K562 (cell line): Measurements from ENCODE around the gene PRKAR1A. TPM values are rescaled to one million over a fixed set of nuclear protein-coding genes. Genes with fewer than 3 reads are reported as not detected.

Source experiments
- ATAC-seq: fragments of 200-7000 bp; cut with Tn5 transposase; 3 replicates; pipeline ENCODE4 v1.9.1; 2020; ENCODE audit warnings: moderate library complexity
- BruUV-seq: library from RNA; stranded (reverse); fragments of 400-500 nt; replicated peaks from 2 replicates; lab custom pipeline; 2021; lab: Mats Ljungman, UMichigan
- CTCF ChIA-PET: fragments of 300-600 bp; formaldehyde crosslinking; extraction: SDS; loops from one replicate; lab custom pipeline; 2021; ENCODE audit warnings: low intra/inter-chr PET ratio; lab: Yijun Ruan, JAX
- POLR2A ChIA-PET: fragments of 300-600, 350-650 bp; sonication (Branson Sonifier 250); formaldehyde crosslinking; extraction: SDS; loops from one replicate; lab custom pipeline; 2021; ENCODE audit warnings: antibody characterized with exemption, inconsistent platforms; lab: Yijun Ruan, JAX
- DNase-seq, 4 experiments: peaks; one replicate each; pipeline versions ENCODE4 v3.0.0 to v3.0.0-alpha.2; 2011 to 2018; ENCODE audit warnings: low spot score in 3 of 4, mixed read lengths in 3 of 4; ENCODE audit errors: extremely low read depth in 1 of 4
- FAIRE-seq: peaks from 2 replicates; lab custom pipeline; 2011; peaks lifted over from hg19 to GRCh38; lab: Jason Lieb, UNC
- H2AFZ ChIP-seq: 2 replicates; pipeline ENCODE4 v1.6.0; 2011; ENCODE audit warnings: low read depth, low read length, control low read depth, inconsistent platforms
- H3K27ac ChIP-seq: fragments of 200-600 bp; 3 replicates; pipeline ENCODE4 v1.8.0; 2011; ENCODE audit warnings: low read depth, mild to moderate bottlenecking, control low read depth, inconsistent platforms, low read length, moderate library complexity, mixed read lengths; ENCODE audit errors: extremely low read depth
- H3K27me3 ChIP-seq, 2 experiments: fragments of 300-600 bp in 1 of 2; 2 replicates in 1 of 2; 3 replicates in 1 of 2; pipeline versions ENCODE4 v1.6.0 to v1.8.0; 2011; ENCODE audit warnings: inconsistent platforms in 2 of 2, low read length in 2 of 2, mild to moderate bottlenecking in 1 of 2, mixed read lengths in 1 of 2, moderate library complexity in 1 of 2; ENCODE audit not compliant: control insufficient read depth in 2 of 2, insufficient read depth in 2 of 2
- H3K36me3 ChIP-seq: fragments of 300-600 bp; 3 replicates; pipeline ENCODE4 v1.8.0; 2011; ENCODE audit warnings: mild to moderate bottlenecking, low read length, inconsistent platforms; ENCODE audit not compliant: control insufficient read depth, insufficient read depth
- H3K4me1 ChIP-seq, 2 experiments: fragments of 200-600 bp in 1 of 2; replicated peaks in 1 of 2; 2 replicates in 1 of 2; 3 replicates in 1 of 2; pipeline versions ENCODE4 v1.5.1 to v1.8.0; 2011; ENCODE audit warnings: inconsistent platforms in 2 of 2, low read length in 2 of 2, mild to moderate bottlenecking in 1 of 2, mixed read lengths in 1 of 2, moderate library complexity in 1 of 2; ENCODE audit not compliant: control insufficient read depth in 2 of 2, insufficient read depth in 2 of 2
- H3K4me2 ChIP-seq: 2 replicates; pipeline ENCODE4 v1.6.1; 2011; ENCODE audit warnings: low read length, control low read depth, inconsistent platforms, mixed read lengths; ENCODE audit not compliant: insufficient read depth
- H3K4me3 ChIP-seq: fragments of 200-600 bp; sonication (generic), shearing (Covaris generic); 2 replicates; pipeline ENCODE4 v1.5.1; 2016; ENCODE audit warnings: control low read depth, inconsistent platforms
- H3K79me2 ChIP-seq: fragments of 200-600 bp; 3 replicates; pipeline ENCODE4 v1.8.0; 2011; ENCODE audit warnings: low read length, inconsistent platforms; ENCODE audit not compliant: control insufficient read depth, insufficient read depth
- H3K9ac ChIP-seq, 2 experiments: 2 replicates each; pipeline versions ENCODE4 v1.6.0 to v1.6.1; 2011; ENCODE audit warnings: low read depth in 2 of 2, low read length in 2 of 2, control low read depth in 1 of 2, inconsistent platforms in 1 of 2, mild to moderate bottlenecking in 1 of 2, mixed read lengths in 1 of 2; ENCODE audit not compliant: insufficient read depth in 1 of 2
- H3K9me1 ChIP-seq: one replicate; pipeline ENCODE4 v1.6.0; 2011; ENCODE audit warnings: inconsistent platforms, mild to moderate bottlenecking, low read length, moderate library complexity; ENCODE audit not compliant: control insufficient read depth, insufficient read depth
- H3K9me3 ChIP-seq: replicated peaks from 2 replicates; pipeline ENCODE4 v1.5.1; 2011; ENCODE audit warnings: low read depth, low read length, inconsistent platforms; ENCODE audit not compliant: control insufficient read depth, insufficient read depth
- H4K20me1 ChIP-seq: replicated peaks from 2 replicates; pipeline ENCODE4 v1.6.1; 2011; ENCODE audit warnings: low read length, inconsistent platforms, mixed read lengths; ENCODE audit not compliant: control insufficient read depth, insufficient read depth
- ELK1 ChIP-seq: sonication (generic); formaldehyde crosslinking; IDR thresholded peaks from 2 replicates; pipeline ENCODE4 v1.8.1; 2022; ENCODE audit warnings: missing genetic modification reagents
- GABPB2 ChIP-seq: fragments of 250-450 bp; sonication (Bioruptor Pico); conservative IDR thresholded peaks from 2 replicates; pipeline ENCODE4 v1.5.1; 2021; ENCODE audit warnings: mild to moderate bottlenecking
- KDM2B ChIP-seq: fragments of 250-450 bp; sonication (Bioruptor Pico); IDR thresholded peaks from 2 replicates; pipeline ENCODE4 v1.8.0; 2021; ENCODE audit warnings: mild to moderate bottlenecking, moderate library complexity
- NFE2L1 ChIP-seq: fragments of 450-650 bp; IDR thresholded peaks from 2 replicates; pipeline ENCODE4 v1.6.1; 2016; ENCODE audit warnings: missing genetic modification characterization, low read depth, mild to moderate bottlenecking, missing compliant biosample characterization, moderate library complexity, borderline replicate concordance
- POLR2AphosphoS2 ChIP-seq: IDR thresholded peaks from 2 replicates; pipeline ENCODE4 v1.6.1; 2012; ENCODE audit warnings: low read length, improper control_type of control experiment
- SAP30 ChIP-seq: fragments of 200-600 bp; sonication (generic); IDR thresholded peaks from 2 replicates; pipeline ENCODE4 v1.6.1; 2012; ENCODE audit warnings: borderline replicate concordance, low read depth, mild to moderate bottlenecking, moderate library complexity, low read length, control low read depth, inconsistent platforms; ENCODE audit not compliant: insufficient read depth, poor library complexity, severe bottlenecking
- SNAPC5 ChIP-seq: fragments of 250-450 bp; sonication (Bioruptor Pico); IDR thresholded peaks from 2 replicates; pipeline ENCODE4 v1.8.0; 2021; ENCODE audit warnings: moderate library complexity, mild to moderate bottlenecking, inconsistent platforms
- ZNF263 ChIP-seq: sonication (generic); formaldehyde crosslinking; IDR thresholded peaks from 2 replicates; pipeline ENCODE4 v1.8.0; 2022; ENCODE audit warnings: mild to moderate bottlenecking, missing genetic modification reagents, borderline replicate concordance
- WGBS: fragments of 100-300 bp; shearing (Covaris generic); methylation state at CpG from one replicate; pipeline ENCODE4 v1.1.6; 2016; ENCODE audit warnings: low coverage, mixed read lengths; ENCODE audit not compliant: insufficient coverage; ENCODE audit errors: missing lambda C conversion rate; 5-methylcytosine and 5-hydroxymethylcytosine counted together
- in situ Hi-C: fragments of 300-500 bp; cut with MboI; formaldehyde crosslinking; loops from 4 replicates; pipeline ENCODE4 v1.15.0; 2018; ENCODE audit warnings: inconsistent platforms, mixed read lengths
- intact Hi-C: fragments of 100-400 bp; cut with micrococcal nuclease; formaldehyde crosslinking; loops from 2 replicates; pipeline ENCODE4 v1.14.2; 2022
- polyA plus RNA-seq, 8 experiments: library from polyadenylated mRNA; depleted of rRNA in 4 of 8; stranded (reverse) in 5 of 8; unstranded in 3 of 8; fragments of >200 nt; fragmentation: Nextera tagmentation in 2 of 8; fragmentation: Illumina TruSeq in 1 of 8; extraction: Ambion mirVana in 2 of 8; extraction: Trizol in 1 of 8; gene quantifications; 2 replicates each; pipeline versions ENCODE4 v1.2.1 to v1.2.3, GENCODE V29; 2011 to 2014; ENCODE audit warnings: inconsistent platforms in 1 of 8, missing spikeins in 1 of 8
- total RNA-seq, 7 experiments: library from RNA; depleted of rRNA in 6 of 7; stranded (reverse); fragments of >200 nt in 6 of 7; fragmentation: Illumina TruSeq in 2 of 7; extraction: Trizol in 2 of 7; gene quantifications; 2 replicates each; pipeline versions ENCODE4 v1.2.1 to v1.2.3, GENCODE V29; 2011 to 2021; ENCODE audit warnings: low replicate concordance in 1 of 7
- TF ChIP-seq, protein P1 (sequence below): sonication (generic); formaldehyde crosslinking; IDR thresholded peaks from 2 replicates; pipeline ENCODE4 v1.8.0; 2023; ENCODE audit warnings: missing genetic modification reagents, mild to moderate bottlenecking, borderline replicate concordance

The PRKAR1A gene
- total and polyA plus RNA-seq, 9 of the 15 experiments (the other 6 are each of a cell fraction or from before 2014, with no cell fraction given) = 15.0 to 95.6 (median 67.5) TPM

- H3K9ac ChIP-seq = no peak overlapping the region
- H3K4me2 ChIP-seq = no peak overlapping the region
- no peak for FAIRE-seq
- H2AFZ ChIP-seq = no peak overlapping the region
- intact Hi-C loops = no loop called here
- BruUV-seq = no TSS peak
- H3K4me3 ChIP-seq = no peak overlapping the region
- WGBS = 3% methylated on average over 12 of the region's 12 CpGs
- no peaks in the 10 kb centered on the region for H3K9me3 ChIP-seq
- no peak for DNase-seq
- POLR2A ChIA-PET = no interaction called here
- in situ Hi-C loops = no loop called here
- no peak for TF ChIP-seq GABPB2
- no peak for TF ChIP-seq SAP30
- TF ChIP-seq ELK1 = no peak
- no peak for TF ChIP-seq KDM2B (CRISPR knock-in tag)
- no peak for TF ChIP-seq NFE2L1 (tag)
- TF ChIP-seq SNAPC5 (CRISPR knock-in tag) = no peak
- TF ChIP-seq ZNF263 (CRISPR knock-in tag) = no peak
- TF ChIP-seq POLR2AphosphoS2 = no peak
- TF ChIP-seq, protein P1, sequence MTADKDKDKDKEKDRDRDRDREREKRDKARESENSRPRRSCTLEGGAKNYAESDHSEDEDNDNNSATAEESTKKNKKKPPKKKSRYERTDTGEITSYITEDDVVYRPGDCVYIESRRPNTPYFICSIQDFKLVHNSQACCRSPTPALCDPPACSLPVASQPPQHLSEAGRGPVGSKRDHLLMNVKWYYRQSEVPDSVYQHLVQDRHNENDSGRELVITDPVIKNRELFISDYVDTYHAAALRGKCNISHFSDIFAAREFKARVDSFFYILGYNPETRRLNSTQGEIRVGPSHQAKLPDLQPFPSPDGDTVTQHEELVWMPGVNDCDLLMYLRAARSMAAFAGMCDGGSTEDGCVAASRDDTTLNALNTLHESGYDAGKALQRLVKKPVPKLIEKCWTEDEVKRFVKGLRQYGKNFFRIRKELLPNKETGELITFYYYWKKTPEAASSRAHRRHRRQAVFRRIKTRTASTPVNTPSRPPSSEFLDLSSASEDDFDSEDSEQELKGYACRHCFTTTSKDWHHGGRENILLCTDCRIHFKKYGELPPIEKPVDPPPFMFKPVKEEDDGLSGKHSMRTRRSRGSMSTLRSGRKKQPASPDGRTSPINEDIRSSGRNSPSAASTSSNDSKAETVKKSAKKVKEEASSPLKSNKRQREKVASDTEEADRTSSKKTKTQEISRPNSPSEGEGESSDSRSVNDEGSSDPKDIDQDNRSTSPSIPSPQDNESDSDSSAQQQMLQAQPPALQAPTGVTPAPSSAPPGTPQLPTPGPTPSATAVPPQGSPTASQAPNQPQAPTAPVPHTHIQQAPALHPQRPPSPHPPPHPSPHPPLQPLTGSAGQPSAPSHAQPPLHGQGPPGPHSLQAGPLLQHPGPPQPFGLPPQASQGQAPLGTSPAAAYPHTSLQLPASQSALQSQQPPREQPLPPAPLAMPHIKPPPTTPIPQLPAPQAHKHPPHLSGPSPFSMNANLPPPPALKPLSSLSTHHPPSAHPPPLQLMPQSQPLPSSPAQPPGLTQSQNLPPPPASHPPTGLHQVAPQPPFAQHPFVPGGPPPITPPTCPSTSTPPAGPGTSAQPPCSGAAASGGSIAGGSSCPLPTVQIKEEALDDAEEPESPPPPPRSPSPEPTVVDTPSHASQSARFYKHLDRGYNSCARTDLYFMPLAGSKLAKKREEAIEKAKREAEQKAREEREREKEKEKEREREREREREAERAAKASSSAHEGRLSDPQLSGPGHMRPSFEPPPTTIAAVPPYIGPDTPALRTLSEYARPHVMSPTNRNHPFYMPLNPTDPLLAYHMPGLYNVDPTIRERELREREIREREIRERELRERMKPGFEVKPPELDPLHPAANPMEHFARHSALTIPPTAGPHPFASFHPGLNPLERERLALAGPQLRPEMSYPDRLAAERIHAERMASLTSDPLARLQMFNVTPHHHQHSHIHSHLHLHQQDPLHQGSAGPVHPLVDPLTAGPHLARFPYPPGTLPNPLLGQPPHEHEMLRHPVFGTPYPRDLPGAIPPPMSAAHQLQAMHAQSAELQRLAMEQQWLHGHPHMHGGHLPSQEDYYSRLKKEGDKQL = no peak
- no peaks in the 10 kb centered on the region for H3K4me1 ChIP-seq
- no peaks in the 10 kb centered on the region for H3K36me3 ChIP-seq
- peaks cover 3% of the 10 kb centered on the region; the same call in 1 of the 2 replicates for H4K20me1 ChIP-seq
- ATAC-seq = no peak
- H3K9me1 ChIP-seq = no peaks in the 10 kb centered on the region
- CTCF ChIA-PET = no interaction called here
- H3K79me2 ChIP-seq = no peaks in the 10 kb centered on the region
- peaks cover 10 to 26% of the 10 kb centered on the region in 2 experiments for H3K27me3 ChIP-seq
- H3K27ac ChIP-seq = no peak overlapping the region
Observed at GRCh38 chr17:68544111-68544915, 32.1 kb downstream of the PRKAR1A start.
